NT2/D1 (cell line): ENCODE data around the gene ELF1.

ENCODE experiments used
- DNase-seq: peaks from one replicate; pipeline ENCODE4 v3.0.0-alpha.2; 2011; ENCODE audit warnings: low read depth, low spot score
- H3K27me3 ChIP-seq: 2 replicates; pipeline ENCODE4 v1.6.0; 2011; ENCODE audit warnings: mild to moderate bottlenecking; ENCODE audit not compliant: insufficient read length, insufficient read depth
- H3K36me3 ChIP-seq: 2 replicates; pipeline ENCODE4 v1.6.1; 2011; ENCODE audit warnings: mild to moderate bottlenecking, low read length, mixed read lengths; ENCODE audit not compliant: insufficient read depth, insufficient read length
- H3K4me1 ChIP-seq: 2 replicates; pipeline ENCODE4 v1.5.1; 2011; ENCODE audit not compliant: insufficient read depth, insufficient read length
- H3K4me3 ChIP-seq: 2 replicates; pipeline ENCODE4 v1.5.1; 2011; ENCODE audit warnings: low read depth; ENCODE audit not compliant: insufficient read length
- H3K9ac ChIP-seq: 2 replicates; pipeline ENCODE4 v1.6.0; 2011; ENCODE audit warnings: low read depth; ENCODE audit not compliant: insufficient read length
- H3K9me3 ChIP-seq: 2 replicates; pipeline ENCODE4 v1.5.1; 2011; ENCODE audit warnings: mild to moderate bottlenecking, low read length; ENCODE audit not compliant: insufficient read depth
- SUZ12 ChIP-seq: IDR thresholded peaks from 2 replicates; pipeline ENCODE4 v1.6.1; 2011; ENCODE audit not compliant: insufficient read length, insufficient read depth; ENCODE audit errors: extremely low read depth
- YY1 ChIP-seq: IDR thresholded peaks from 2 replicates; pipeline ENCODE4 v1.6.1; 2011; ENCODE audit not compliant: insufficient read length, insufficient read depth
- ZNF274 ChIP-seq: IDR thresholded peaks from 2 replicates; pipeline ENCODE4 v1.6.1; 2011; ENCODE audit warnings: mild to moderate bottlenecking, low read depth, low read length

The ELF1 gene

GRCh38 chr13:41025518-41025917 lies 6.4 kb upstream of the ELF1 start:
- Histone ChIP-seq H3K4me1 (no peaks in the 10 kb centered on the region), H3K36me3 (no peaks in the 10 kb centered on the region), H3K4me3 (no peak overlapping the region), H3K27me3 (no peaks in the 10 kb centered on the region), H3K9ac (no peak overlapping the region), H3K9me3 (no peaks in the 10 kb centered on the region)
- no peak for TF ChIP-seq YY1
- no peak for TF ChIP-seq ZNF274
- no peak for TF ChIP-seq SUZ12
- DNase-seq, result no peak

GRCh38 chr13:41019578-41020347 lies 647 bp upstream of the ELF1 start:
- no peaks in the 10 kb centered on the region for H3K36me3 ChIP-seq
- no peak overlapping the region for H3K9ac ChIP-seq
- H3K27me3 ChIP-seq, result no peaks in the 10 kb centered on the region
- DNase-seq, result no peak
- TF ChIP-seq YY1 (no peak), ZNF274 (no peak), SUZ12 (no peak)
- no peaks in the 10 kb centered on the region for H3K4me1 ChIP-seq
- H3K4me3 ChIP-seq, result no peak overlapping the region
- H3K9me3 ChIP-seq, result no peaks in the 10 kb centered on the region

GRCh38 chr13:41018602-41018948 lies 541 bp downstream of the ELF1 start:
- no peaks in the 10 kb centered on the region for H3K36me3 ChIP-seq
- H3K4me1 ChIP-seq, result no peaks in the 10 kb centered on the region
- no peak for DNase-seq
- no peak overlapping the region for H3K9ac ChIP-seq
- TF ChIP-seq ZNF274 (no peak), YY1 (no peak), SUZ12 (no peak)
- no peaks in the 10 kb centered on the region for H3K9me3 ChIP-seq
- H3K27me3 ChIP-seq, result no peaks in the 10 kb centered on the region
- no peak overlapping the region for H3K4me3 ChIP-seq

GRCh38 chr13:41017817-41018601 lies 1.1 kb downstream of the ELF1 start:
- no peaks in the 10 kb centered on the region for H3K9me3 ChIP-seq
- no peaks in the 10 kb centered on the region for H3K36me3 ChIP-seq
- no peak overlapping the region for H3K4me3 ChIP-seq
- H3K4me1 ChIP-seq, result no peaks in the 10 kb centered on the region
- H3K27me3 ChIP-seq, result no peaks in the 10 kb centered on the region
- no peak for DNase-seq
- H3K9ac ChIP-seq, result no peak overlapping the region
- no peak for TF ChIP-seq YY1
- no peak for TF ChIP-seq ZNF274
- no peak for TF ChIP-seq SUZ12

GRCh38 chr13:41017159-41017558 lies 2.0 kb downstream of the ELF1 start:
- no peak overlapping the region for H3K4me3 ChIP-seq
- no peak overlapping the region for H3K9ac ChIP-seq
- DNase-seq, result no peak
- no peaks in the 10 kb centered on the region for H3K27me3 ChIP-seq
- no peaks in the 10 kb centered on the region for H3K9me3 ChIP-seq
- H3K4me1 ChIP-seq, result no peaks in the 10 kb centered on the region
- TF ChIP-seq YY1 (no peak), SUZ12 (no peak), ZNF274 (no peak)
- H3K36me3 ChIP-seq, result no peaks in the 10 kb centered on the region

GRCh38 chr13:41015920-41016319 lies 3.2 kb downstream of the ELF1 start:
- TF ChIP-seq ZNF274 (no peak), SUZ12 (no peak), YY1 (no peak)
- H3K4me3 ChIP-seq, result no peak overlapping the region
- H3K36me3 ChIP-seq, result no peaks in the 10 kb centered on the region
- DNase-seq, result no peak
- no peaks in the 10 kb centered on the region for H3K27me3 ChIP-seq
- no peaks in the 10 kb centered on the region for H3K9me3 ChIP-seq
- no peak overlapping the region for H3K9ac ChIP-seq
- H3K4me1 ChIP-seq, result no peaks in the 10 kb centered on the region

GRCh38 chr13:41013835-41014234 lies 5.3 kb downstream of the ELF1 start:
- no peak for DNase-seq
- TF ChIP-seq ZNF274 (no peak), YY1 (no peak), SUZ12 (no peak)
- no peaks in the 10 kb centered on the region for H3K9me3 ChIP-seq
- H3K4me3 ChIP-seq, result no peak overlapping the region
- H3K27me3 ChIP-seq, result no peaks in the 10 kb centered on the region
- H3K9ac ChIP-seq, result no peak overlapping the region
- H3K36me3 ChIP-seq, result no peaks in the 10 kb centered on the region
- H3K4me1 ChIP-seq, result no peaks in the 10 kb centered on the region
